PC-9 (cell line): Measurements from ENCODE around the gene CALHM1.

Experiments used
- EZH2 ChIP-seq: fragments of 200-600 bp; sonication (generic); IDR thresholded peaks from 2 replicates; pipeline ENCODE4 v1.8.0; 2017; ENCODE audit warnings: antibody characterized with exemption, low read depth
- TF ChIP-seq, protein P1 (sequence below): fragments of 200-600 bp; sonication (generic); conservative IDR thresholded peaks from 2 replicates; pipeline ENCODE4 v1.6.1; 2017; ENCODE audit warnings: mixed run types, antibody characterized with exemption, mild to moderate bottlenecking, moderate library complexity

DNA sequence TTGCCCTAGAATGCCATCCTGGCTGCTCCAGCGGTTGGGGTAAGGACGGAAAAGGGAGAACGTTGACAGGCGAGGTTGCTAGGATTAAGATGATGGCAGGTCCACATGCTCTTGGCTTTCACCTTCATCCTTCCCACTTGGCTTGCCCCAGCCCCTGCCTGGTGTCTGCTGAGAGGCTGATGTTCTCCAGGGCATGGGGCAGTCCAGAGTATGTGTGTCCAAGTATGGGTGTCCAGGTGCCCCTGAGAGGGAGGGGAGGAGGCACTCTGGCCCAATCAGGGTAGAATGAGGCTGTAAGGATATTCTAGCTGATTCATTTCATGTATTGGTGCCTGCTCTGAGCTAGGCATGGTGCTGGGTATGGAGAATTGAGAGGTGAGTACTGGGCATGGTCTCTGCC is 47.4 kb upstream of the CALHM1 start:
- TF ChIP-seq, protein P1, sequence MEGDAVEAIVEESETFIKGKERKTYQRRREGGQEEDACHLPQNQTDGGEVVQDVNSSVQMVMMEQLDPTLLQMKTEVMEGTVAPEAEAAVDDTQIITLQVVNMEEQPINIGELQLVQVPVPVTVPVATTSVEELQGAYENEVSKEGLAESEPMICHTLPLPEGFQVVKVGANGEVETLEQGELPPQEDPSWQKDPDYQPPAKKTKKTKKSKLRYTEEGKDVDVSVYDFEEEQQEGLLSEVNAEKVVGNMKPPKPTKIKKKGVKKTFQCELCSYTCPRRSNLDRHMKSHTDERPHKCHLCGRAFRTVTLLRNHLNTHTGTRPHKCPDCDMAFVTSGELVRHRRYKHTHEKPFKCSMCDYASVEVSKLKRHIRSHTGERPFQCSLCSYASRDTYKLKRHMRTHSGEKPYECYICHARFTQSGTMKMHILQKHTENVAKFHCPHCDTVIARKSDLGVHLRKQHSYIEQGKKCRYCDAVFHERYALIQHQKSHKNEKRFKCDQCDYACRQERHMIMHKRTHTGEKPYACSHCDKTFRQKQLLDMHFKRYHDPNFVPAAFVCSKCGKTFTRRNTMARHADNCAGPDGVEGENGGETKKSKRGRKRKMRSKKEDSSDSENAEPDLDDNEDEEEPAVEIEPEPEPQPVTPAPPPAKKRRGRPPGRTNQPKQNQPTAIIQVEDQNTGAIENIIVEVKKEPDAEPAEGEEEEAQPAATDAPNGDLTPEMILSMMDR, result no peak
- no peak for TF ChIP-seq EZH2
